ENCODE data around the gene TBL2.
"Not testable (repeated sequence)": the region's sequence is repeated elsewhere in the genome, so short reads cannot be mapped to it uniquely, and the experiment has no call there.

TBL2 gene

GRCh38 chr7:73570521-73570920 is 7.9 kb downstream of the TBL2 start:
- DNase-seq (ENCODE audit: low read depth, low spot score): no peak

- no peak for DNase-seq (ENCODE audit: low read depth, low spot score)
Measured at GRCh38 chr7:73569042-73569608, 9.3 kb downstream of the TBL2 start.

- no peak for DNase-seq (ENCODE audit: low read depth, low spot score)
Measured at GRCh38 chr7:73567846-73568685, 10.3 kb downstream of the TBL2 start.

- DNase-seq (ENCODE audit: low read depth, low spot score): no peak
Measured at GRCh38 chr7:73567140-73567539, 11.2 kb downstream of the TBL2 start.

GRCh38 chr7:73566431-73566830 is 11.9 kb downstream of the TBL2 start:
- not testable (repeated sequence) for DNase-seq (ENCODE audit: low read depth, low spot score)

GRCh38 chr7:73565675-73566340 is 12.6 kb downstream of the TBL2 start:
- no peak for DNase-seq (ENCODE audit: low read depth, low spot score)

- DNase-seq (ENCODE audit: low read depth, low spot score): no peak
Measured at GRCh38 chr7:73560109-73560835, 18.1 kb downstream of the TBL2 start.

- peak; percentile 59 for DNase-seq (ENCODE audit: low read depth, low spot score)
Measured at GRCh38 chr7:73557397-73558257, 20.8 kb downstream of the TBL2 start, which contains the start of gene BCL7B. BCL7B (minus strand) TSS chr7:73557690; CDS start chr7:73557578, 112 bp downstream.

GRCh38 chr7:73557108-73557396 is 21.3 kb downstream of the TBL2 start:
- DNase-seq (ENCODE audit: low read depth, low spot score): peak; percentile 65

GRCh38 chr7:73556208-73557107 is 21.9 kb downstream of the TBL2 start:
- DNase-seq (ENCODE audit: low read depth, low spot score): no peak

- no peak for DNase-seq (ENCODE audit: low read depth, low spot score)
Measured at GRCh38 chr7:73555411-73555982, 22.9 kb downstream of the TBL2 start.

- not testable (repeated sequence) for DNase-seq (ENCODE audit: low read depth, low spot score)
Measured at GRCh38 chr7:73550093-73550492, 28.3 kb downstream of the TBL2 start.

- DNase-seq (ENCODE audit: low read depth, low spot score): no peak
Measured at GRCh38 chr7:73549176-73549575, 29.2 kb downstream of the TBL2 start.

GRCh38 chr7:73547841-73548240 is 30.5 kb downstream of the TBL2 start:
- DNase-seq (ENCODE audit: low read depth, low spot score): no peak

GRCh38 chr7:73544678-73545077 is 33.7 kb downstream of the TBL2 start:
- no peak for DNase-seq (ENCODE audit: low read depth, low spot score)

- no peak for DNase-seq (ENCODE audit: low read depth, low spot score)
Measured at GRCh38 chr7:73541722-73542121, 36.7 kb downstream of the TBL2 start.

- DNase-seq (ENCODE audit: low read depth, low spot score): no peak
Measured at GRCh38 chr7:73539709-73540108, 38.7 kb downstream of the TBL2 start.

GRCh38 chr7:73538510-73538909 is 39.9 kb downstream of the TBL2 start:
- DNase-seq (ENCODE audit: low read depth, low spot score): not testable (repeated sequence)

GRCh38 chr7:73537051-73537450 is 41.3 kb downstream of the TBL2 start:
- no peak for DNase-seq (ENCODE audit: low read depth, low spot score)

GRCh38 chr7:73536479-73536878 is 41.9 kb downstream of the TBL2 start:
- DNase-seq (ENCODE audit: low read depth, low spot score): no peak
